ENCODE results near the gene MPPED1.

MPPED1 gene

GRCh38 chr22:43412808-43413795, 1.3 kb downstream of the MPPED1 start:
- DNase-seq (ENCODE audit: low read depth): no peak

GRCh38 chr22:43413826-43414225, 2.0 kb downstream of the MPPED1 start:
- no peak for DNase-seq (ENCODE audit: low read depth)

- no peak for DNase-seq (ENCODE audit: low read depth)
Observed at GRCh38 chr22:43415681-43416080, 3.9 kb downstream of the MPPED1 start.

GRCh38 chr22:43417555-43417954, 5.7 kb downstream of the MPPED1 start:
- DNase-seq (ENCODE audit: low read depth): no peak

- no peak for DNase-seq (ENCODE audit: low read depth)
Observed at GRCh38 chr22:43418079-43418825, 6.4 kb downstream of the MPPED1 start.

- DNase-seq (ENCODE audit: low read depth): no peak
Observed at GRCh38 chr22:43419371-43420080, 7.7 kb downstream of the MPPED1 start.

- no peak for DNase-seq (ENCODE audit: low read depth)
Observed at GRCh38 chr22:43421046-43421665, 9.3 kb downstream of the MPPED1 start.

- DNase-seq (ENCODE audit: low read depth): no peak
Observed at GRCh38 chr22:43421914-43422615, 10.3 kb downstream of the MPPED1 start.

- no peak for DNase-seq (ENCODE audit: low read depth)
Observed at GRCh38 chr22:43423046-43423445, 11.2 kb downstream of the MPPED1 start.

- no peak for DNase-seq (ENCODE audit: low read depth)
Observed at GRCh38 chr22:43424201-43424600, 12.4 kb downstream of the MPPED1 start.

GRCh38 chr22:43424666-43425630, 13.1 kb downstream of the MPPED1 start:
- no peak for DNase-seq (ENCODE audit: low read depth)

GRCh38 chr22:43425976-43426785, 14.4 kb downstream of the MPPED1 start:
- DNase-seq (ENCODE audit: low read depth): no peak

- DNase-seq (ENCODE audit: low read depth): no peak
Observed at GRCh38 chr22:43426816-43427215, 15.0 kb downstream of the MPPED1 start.

- DNase-seq (ENCODE audit: low read depth): no peak
Observed at GRCh38 chr22:43427296-43428004, 15.6 kb downstream of the MPPED1 start.

- DNase-seq (ENCODE audit: low read depth): no peak
Observed at GRCh38 chr22:43428005-43428485, 16.2 kb downstream of the MPPED1 start.

- no peak for DNase-seq (ENCODE audit: low read depth)
Observed at GRCh38 chr22:43428521-43428920, 16.7 kb downstream of the MPPED1 start.

- no peak for DNase-seq (ENCODE audit: low read depth)
Observed at GRCh38 chr22:43429426-43429825, 17.6 kb downstream of the MPPED1 start.

- DNase-seq (ENCODE audit: low read depth): no peak
Observed at GRCh38 chr22:43431808-43432554, 20.2 kb downstream of the MPPED1 start.
